HG03103 (cell line): ENCODE results near the gene SPOCK1.

Source experiments
- ATAC-seq: cut with Tn5 transposase; IDR thresholded peaks from one replicate; pipeline ENCODE4 v1.9.1; 2021; ENCODE audit warnings: low read depth; ENCODE audit not compliant: unreplicated experiment

SPOCK1 gene

DNA sequence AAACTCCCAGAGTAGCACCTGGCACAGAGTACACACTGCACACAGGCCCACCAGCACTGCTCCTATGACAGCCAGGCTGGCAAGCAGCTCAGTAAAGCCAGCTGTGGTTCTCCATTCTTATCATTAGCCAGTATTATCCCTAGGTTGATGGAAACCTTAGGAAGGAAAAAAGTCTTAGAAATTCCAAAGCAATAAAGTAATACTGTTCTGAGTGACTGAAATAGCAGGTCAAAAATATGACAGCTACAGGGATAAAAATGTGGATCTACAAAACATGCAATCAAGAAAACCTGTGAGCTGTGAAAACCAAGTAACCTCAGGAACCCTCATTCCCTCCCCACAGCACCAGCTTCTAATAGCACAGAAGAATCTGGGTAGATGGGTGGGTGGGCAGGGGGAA is 403.5 kb downstream of the SPOCK1 start:
- no peak for ATAC-seq

DNA sequence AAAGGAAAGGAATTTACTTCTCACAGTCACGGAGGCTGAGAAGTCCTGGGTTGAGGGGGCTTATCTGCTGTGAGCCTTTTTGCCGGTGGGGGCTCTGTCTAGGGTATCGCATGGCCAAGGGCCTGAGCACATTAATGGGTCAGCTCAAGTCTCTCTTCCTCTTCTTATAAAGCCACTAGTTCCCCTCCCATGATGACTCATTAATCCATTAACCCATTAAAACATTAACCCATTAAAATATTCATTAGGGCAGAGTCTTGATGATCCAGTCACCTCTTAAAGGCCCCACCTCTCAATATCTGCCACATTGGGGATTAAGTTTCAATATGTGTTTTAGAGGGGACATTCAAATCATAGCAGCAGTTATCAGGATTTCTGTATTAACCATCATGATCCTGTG is 406.3 kb downstream of the SPOCK1 start:
- ATAC-seq, result no peak

DNA sequence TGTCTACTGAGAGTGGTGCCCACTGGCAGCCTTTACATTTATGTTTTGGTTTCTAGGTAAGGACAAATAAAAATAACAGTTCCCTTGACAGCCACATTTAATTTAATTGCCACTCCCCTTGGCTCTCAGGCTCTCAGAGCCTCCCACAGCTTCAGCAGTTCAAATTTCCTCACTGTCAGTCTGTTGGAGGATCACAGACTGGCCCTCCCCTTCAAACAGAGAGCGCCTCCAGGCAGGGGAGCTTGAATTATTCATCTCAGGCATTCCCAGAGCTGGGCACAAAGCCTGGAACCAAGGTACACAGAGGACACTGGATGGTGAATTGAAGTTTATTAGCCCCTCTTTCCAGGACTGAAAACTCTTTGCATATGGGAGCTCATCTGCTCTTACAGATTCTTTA is 407.7 kb downstream of the SPOCK1 start:
- no peak for ATAC-seq

DNA sequence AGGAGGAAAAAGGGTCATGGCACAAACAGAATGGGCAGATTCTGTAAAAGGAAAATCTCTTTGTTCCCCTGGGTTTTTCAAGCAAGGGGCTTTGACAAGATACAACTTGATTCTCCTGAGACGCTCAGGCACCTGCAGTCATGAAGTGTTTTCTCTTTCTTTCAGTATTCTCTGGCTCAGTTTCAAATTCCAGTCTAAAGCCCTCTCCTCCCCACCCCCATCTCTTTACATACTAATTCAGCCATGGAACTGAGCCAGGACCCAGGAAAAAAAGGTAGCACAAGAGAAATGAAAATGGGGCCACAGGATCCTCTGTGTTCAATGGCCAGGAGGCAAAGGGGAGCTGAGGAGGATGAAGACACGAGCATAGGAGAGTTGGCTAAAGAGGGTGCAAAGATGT is 408.4 kb downstream of the SPOCK1 start:
- no peak for ATAC-seq

- ATAC-seq, result no peak
Observed at GRCh38 chr5:137090151-137090550, 409.0 kb downstream of the SPOCK1 start.

GRCh38 chr5:137088175-137088574 is 411.0 kb downstream of the SPOCK1 start:
- no peak for ATAC-seq

DNA sequence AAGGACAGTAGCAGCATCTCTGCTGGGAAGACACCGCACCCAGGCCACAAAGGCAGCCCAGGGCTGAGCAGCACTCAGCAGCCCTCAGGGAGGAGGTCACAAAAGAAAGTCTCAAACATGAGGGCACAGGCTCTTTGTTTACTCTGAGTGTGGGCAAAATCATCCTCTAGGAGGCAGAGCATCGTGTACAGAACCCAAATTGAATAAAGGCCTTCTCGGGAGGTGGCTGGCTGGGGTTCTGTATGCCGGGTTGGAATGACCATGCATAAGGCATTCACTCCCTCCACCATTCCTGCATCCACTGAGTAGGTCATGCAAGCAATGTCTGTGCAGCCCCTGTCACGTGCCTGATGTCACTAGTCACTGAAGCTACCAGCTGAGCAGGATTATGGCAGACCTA is 412.8 kb downstream of the SPOCK1 start:
- ATAC-seq, result no peak

- ATAC-seq, result no peak
Observed at GRCh38 chr5:137085206-137085605, 413.9 kb downstream of the SPOCK1 start.

DNA sequence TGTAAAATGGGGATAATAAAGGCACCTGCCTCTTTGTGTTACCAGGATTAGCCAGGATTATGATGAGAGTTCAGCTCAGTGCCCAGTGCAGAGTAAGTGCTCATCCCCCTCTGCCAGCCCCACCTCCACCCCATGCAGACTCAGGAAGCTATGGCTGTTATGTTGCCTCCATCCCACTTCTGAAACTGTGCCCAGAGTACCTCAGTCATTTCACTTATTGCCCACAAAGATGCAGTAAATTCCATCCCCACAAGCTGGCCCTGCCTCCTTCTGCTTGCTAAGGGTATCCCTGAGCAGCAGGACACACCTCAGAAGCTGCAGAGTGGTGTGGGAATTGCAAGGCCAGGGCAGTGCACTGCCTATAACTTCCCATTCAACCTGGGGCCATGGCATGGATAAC is 415.1 kb downstream of the SPOCK1 start:
- no peak for ATAC-seq

DNA sequence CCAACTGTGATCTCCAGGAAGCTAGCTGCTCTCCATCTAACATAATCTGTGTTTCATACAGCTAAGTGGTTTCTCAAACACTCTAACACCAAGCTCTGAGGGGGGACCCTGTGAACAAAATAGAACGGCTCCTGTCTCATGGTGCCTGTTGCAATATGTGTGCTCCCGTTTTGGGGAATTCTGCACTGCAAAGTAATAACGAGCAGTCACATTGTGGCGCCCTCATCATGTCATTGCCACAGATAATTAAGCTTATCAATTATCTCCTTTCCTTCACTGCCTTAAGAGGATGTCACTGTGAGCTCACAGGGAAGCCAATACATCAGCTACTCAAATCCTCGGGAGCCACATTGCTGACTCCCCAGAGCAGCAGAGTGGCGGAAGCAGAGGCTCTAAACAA is 416.2 kb downstream of the SPOCK1 start:
- ATAC-seq, result no peak

GRCh38 chr5:137078171-137078665 is 420.9 kb downstream of the SPOCK1 start:
- no peak for ATAC-seq

GRCh38 chr5:137075163-137075970 is 423.8 kb downstream of the SPOCK1 start:
- ATAC-seq, result peak; percentile 79

DNA sequence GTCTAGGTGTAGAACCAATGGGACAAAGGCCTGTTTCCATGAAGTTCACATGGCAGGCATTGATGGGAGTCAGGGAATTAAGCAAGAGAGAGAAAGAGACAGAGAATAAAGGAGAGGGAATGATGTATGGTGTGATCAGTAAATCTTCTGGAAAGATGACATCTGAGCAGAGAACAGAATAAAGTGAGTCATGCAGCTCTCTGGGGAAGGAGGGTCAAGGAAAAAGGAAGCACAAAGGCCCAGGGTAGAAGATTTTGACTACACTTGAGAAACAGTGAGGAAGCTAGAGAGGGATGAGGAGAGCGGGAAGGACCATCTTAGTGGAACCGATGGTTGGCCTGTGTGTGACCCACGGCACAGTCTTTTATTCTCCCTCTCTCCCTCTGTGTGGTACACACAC is 425.9 kb downstream of the SPOCK1 start:
- ATAC-seq, result no peak

DNA sequence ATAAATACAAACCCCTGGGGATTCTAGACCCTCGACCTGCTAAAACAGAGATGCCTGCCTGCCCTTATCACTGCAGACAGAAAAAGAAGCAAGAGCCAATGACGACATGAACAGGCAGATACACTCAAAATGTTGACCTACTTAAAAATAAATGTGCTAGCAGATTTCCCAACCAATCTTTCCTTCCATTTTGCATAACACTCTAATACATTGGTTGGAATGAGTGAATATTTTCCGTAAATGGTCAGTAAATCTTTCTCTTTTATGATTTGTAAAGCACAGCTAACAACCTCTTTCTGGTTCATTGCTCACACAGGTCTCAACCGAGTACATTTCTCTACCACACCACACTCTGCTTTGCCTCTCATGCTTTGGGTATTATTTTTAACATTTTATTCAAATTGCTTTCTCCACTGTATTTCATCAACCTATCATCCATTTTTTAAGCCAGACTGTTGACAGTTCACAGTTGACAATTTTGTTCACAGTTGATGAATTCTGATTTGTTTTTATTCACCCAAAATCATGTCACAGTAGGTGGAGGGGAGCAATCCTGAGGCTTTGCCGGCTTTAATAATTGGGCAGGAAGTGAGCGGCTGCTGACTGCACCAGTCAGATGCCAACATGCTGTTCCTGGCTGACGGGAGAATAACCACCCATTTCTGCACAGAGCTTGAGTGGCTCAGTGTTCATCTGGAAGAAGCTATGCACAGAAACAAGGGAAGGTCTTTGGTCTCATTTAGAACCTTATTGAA is 426.6 kb downstream of the SPOCK1 start:
- no peak for ATAC-seq

- ATAC-seq, result no peak
Observed at GRCh38 chr5:137071931-137072330, 427.2 kb downstream of the SPOCK1 start.

GRCh38 chr5:137071526-137071925 is 427.6 kb downstream of the SPOCK1 start:
- no peak for ATAC-seq

DNA sequence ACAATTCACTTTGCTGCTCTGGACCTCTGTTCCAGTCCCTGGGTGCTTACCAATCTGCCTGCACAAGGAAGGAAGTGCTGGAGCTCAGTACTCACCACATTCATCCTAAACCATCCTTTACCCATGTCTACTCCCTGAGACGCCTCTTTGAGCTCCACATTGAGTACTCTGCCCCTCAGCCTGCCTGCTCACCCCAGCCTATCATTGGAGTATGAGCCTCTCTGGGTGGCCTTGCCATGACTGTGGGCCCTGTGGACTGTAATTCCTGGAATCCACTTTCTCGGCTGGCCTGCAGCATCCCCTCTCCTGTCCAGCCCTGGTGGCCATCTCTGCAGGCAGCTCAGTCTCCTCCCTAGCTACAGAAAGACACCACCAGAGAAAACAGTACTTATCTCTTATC is 428.6 kb downstream of the SPOCK1 start:
- no peak for ATAC-seq

DNA sequence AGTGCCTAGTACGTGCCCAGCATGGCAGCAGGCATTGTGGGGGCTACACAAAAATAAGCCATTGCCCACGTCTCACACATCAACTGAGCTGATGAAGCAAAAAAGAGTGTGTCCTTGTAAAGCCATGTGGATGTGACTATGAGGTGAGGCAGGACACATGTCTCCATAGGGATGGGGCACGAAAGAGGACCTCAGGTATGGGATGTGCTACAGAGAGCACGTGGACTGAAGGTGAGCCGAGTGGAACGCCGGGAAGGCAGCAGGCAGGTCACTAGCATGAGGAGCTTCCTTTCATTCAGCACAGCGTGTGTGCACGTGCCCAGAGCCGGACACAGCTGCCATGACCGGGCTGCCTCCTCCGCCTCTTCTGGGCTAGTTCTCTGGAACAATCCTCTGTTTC is 429.8 kb downstream of the SPOCK1 start:
- no peak for ATAC-seq

- ATAC-seq, result no peak
Observed at GRCh38 chr5:137061382-137061781, 437.7 kb downstream of the SPOCK1 start.

- no peak for ATAC-seq
Observed at GRCh38 chr5:137058089-137058488, 441.0 kb downstream of the SPOCK1 start.

DNA sequence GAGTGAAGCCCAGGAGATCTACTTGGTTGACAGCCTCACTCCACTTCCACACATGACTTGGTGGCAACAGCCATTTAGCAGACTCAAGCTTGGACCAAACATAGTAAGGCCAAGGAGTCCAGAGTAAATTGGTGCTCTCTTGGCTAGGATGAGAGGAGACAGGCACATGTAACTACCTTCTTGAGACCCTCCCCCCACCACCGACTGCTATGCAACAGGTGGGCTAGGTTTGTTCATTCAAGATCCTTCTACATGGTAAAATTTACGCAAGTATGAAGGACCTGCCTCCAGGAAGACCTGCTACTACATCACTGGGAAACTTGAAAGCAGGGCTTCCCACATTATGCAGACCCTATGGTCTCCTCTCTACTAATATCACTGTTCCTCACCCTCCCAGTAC is 442.4 kb downstream of the SPOCK1 start:
- no peak for ATAC-seq
